ENCODE results near the gene SAMD8.
A peak's percentile ranks its signal among the peaks of the same experiment; 100 is the strongest.
"Not testable (repeated sequence)": the region's sequence is repeated elsewhere in the genome, so short reads cannot be mapped to it uniquely, and the experiment has no call there.

The SAMD8 gene

DNA sequence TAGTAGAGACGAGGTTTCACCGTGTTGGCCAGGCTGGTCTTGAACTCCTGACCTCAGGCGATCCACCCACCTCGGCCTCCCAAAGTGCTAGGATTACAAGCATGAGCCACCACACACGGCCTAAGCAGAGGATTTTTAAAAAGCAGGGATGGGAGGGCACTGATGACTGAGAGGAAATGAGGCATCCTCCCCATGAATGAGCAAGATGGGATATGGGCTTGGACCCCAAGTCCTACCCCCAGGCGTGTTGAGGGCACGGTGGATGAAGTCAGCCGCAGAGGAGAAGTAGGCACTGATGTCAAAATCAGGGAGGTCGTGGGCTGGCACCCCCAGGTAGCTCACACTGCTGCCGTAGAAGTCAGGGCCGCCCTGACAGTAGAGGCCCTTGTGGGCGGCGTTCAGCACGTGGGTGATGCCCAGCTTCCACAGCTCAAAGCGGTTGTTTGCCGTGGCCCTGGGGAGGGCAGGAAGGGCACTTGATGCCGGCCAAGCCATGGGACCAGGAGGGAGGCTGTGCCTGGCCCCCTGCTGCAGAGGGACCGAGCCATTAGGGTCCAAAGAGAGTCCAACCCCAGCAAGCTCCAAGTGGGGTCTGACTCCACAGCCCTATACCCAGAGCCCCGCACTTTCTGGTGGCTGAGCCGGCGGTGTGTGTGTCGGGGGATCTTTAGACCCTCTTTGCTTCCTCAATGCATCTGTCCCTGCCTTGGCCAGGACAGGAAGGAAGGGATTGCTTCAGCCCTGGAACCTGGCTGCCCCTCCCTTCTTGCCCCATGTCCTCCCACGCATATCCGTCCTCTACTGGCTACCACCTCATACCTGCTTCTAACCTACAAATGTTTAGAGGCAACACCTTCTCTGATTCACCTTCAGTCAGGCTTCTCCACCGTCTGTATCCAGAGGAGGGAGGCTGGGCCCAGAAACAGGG lies 3.4 kb upstream of the SAMD8 start:
- DNase-seq (ENCODE audit: low spot score): no peak

DNA sequence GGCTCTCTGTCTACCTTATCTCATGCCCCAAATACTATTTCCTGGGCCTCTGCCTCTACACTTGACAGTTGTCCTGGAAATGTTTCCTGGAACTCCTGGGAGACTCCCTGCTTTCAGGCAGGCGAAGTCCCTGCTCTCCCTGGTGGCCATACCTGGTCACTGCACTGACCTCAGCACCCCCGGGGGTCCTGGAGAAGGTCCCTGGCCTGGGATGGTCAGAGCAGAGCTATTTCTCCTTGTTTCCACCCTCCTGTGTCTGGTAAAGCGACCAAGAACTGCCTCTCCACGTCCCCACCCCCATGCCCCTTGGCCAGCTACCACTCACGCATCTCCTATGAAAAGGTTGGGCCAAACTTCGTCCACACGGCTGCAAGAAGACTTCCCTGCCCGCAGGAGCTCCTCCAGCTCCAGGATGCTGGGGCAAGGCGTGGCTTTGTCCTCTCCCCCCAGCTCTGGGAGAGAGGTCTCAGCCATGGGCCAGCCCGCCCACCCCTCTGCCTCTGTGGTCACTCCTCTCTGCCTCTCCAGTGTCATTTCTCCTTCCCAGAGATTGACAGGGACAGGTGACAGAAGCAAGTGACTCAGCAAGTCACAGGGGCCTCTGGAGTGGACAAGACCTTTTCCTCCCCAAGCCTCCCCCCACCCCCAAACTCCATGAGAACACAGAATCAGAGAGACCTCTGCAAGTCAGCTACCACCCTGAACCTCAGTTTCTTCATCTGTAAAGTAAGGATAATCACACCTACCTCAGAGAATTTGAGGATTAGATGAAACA lies 2.6 kb upstream of the SAMD8 start:
- no peak for DNase-seq (ENCODE audit: low spot score)

DNA sequence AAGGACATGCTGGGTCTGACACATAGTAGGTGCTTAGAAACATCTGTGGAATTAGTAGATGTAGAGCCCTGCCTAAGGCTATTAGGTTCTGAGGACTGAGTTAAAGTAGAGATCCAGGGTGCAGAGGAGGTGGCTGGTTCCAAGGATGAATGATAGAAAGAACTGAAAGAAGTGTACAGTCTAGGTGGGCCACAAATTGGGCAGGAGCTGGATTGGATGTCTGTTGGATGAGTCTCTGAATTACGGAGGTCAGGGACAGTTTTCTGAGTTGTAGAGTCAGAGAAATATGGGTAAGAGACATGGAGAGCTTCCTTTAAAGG lies 2.0 kb upstream of the SAMD8 start:
- no peak for DNase-seq (ENCODE audit: low spot score)

DNA sequence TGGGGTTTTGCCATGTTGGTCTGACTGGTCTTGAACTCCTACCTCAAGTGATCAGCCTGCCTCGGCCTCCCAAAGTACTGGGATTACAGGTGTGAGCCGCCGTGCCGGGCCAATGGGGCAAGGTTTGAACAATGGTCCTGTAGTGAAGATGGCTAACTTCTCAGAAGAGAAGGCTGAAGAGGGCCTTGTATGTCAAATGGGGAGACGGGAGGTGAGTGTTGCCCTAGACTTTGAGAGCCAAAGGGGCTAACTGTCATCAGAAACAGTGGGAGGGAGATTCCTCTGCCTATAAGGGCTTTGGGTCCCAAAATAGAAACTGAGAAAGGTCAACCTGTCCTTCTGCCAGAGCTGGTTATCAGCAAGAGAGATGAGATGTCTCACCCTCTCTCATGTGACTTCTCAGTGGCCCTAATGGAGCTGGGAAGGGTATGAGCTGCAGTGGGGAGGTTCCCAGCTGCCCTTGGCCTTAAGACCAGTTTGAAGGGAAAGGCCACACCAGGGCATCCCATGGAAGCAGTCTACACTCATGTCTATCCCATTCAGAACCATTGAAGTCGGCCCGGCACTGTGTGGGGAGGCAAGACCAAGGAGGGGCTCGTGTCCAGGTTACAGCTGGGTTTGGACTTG lies 1.3 kb upstream of the SAMD8 start:
- DNase-seq (ENCODE audit: low spot score): no peak

DNA sequence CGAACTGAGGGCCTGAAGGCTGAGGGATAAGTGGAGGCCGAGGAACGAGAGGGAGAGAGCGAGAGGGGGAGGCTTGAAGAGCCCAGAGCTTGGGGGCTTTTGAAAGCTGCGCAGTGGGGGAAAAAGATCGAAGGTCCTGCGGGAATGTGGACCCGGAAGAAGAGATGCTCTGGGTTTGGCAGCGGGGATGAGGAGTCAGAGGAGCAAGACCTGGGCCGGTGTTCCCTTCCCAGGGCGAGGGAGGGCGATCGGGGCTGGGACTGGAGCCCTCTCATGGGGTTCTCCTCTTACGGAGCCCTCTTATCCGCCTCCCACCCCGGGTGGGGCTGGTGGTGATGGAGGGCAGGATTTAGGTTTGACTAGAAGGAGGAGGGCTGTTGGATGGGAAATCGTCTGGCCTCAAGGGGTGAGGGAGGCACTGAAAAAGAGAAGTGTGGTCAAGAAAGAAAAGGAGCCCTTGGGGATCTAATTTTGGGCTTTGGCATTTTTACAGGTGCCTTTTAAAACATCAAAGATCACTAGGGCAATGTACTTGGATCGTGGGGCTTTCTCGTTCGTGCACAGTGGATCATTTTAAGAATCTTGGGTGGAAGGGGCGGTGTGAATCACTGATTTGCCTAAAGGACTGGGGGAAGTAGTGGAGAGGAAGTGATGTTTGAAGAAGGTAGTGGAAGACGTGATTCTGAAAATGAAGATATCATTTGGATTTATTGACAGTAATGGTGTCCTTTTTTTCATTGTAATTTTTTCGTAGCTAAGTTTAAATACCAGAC lies 637 bp downstream of the SAMD8 start:
- peak; percentile 72 for DNase-seq (ENCODE audit: low spot score)

DNA sequence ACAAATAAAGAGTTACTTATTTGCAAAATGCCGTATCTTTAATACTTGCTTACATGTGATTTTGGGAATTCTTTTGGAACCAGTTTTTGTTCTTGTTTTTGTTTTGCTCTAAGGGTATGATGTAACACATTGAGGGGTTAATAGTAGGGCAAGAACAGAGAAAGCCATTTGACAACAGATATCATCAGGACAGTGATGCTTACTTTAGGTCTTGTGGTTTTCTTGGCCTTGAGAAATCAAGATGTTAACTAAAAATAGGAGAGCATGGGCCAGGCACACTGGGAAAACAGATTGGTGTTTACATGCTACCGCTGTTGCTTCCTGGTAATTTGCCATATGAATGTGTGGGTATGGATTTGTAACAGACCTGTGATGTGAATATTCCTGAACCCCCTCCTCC lies 3.7 kb downstream of the SAMD8 start:
- no peak for DNase-seq (ENCODE audit: low spot score)

DNA sequence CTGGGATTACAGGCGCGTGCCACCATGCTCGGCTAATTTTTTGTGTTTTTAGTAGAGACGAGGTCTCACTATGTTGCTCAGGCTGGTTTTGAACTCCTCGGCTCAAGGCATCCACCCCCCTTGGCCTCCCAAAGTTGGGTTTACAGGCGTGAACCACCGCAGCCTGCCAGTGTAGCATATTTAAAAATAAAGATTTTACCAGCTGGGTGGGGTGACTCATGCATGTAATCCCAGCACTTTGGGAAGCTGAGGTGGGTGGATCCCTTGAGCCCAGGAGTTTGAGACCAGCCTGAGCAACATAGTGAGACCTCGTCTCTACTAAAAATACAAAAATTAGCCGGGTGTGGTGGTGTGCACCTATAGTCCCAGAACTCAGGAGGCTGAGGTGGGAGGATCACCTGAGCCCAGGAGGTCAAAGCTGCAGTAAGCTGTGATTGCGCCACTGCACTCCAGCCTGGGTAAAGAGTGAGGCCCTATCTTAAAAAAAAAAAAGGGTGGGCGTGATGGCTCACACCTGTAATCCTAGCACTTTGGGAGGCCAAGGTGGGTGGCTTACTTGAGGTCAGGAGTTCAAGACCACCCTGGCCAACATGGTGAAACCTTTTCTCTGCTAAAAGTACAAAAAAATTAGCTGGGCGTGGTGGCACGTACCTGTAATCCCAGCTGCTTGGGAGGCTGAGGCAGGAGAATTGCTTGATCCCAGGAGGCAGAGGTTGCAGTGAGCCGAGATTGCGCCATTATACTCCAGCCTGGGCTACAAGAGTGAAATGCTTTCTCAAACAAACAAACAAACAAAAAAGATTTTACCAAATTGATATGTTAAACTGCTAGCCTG lies 5.7 kb downstream of the SAMD8 start:
- DNase-seq (ENCODE audit: low spot score): not testable (repeated sequence)

DNA sequence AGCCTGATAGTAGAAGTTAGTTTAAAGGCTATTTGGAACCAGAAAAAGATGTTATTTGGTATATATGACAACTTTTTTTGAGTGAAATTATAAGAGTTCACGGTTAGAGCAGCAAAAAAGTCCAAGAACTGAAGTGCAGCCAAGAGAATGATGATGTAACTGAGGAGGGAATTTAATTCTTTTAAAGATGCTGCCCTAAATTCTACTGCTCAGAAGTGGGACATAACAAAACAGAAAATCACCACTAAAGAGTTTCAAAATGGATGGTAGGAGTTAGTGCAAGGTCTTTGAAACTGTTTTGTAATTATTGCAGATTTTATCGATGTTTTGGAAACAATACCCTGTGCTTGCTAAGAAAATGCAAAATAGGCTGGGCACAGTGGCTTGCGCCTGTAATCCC lies 6.5 kb downstream of the SAMD8 start:
- no peak for DNase-seq (ENCODE audit: low spot score)

DNA sequence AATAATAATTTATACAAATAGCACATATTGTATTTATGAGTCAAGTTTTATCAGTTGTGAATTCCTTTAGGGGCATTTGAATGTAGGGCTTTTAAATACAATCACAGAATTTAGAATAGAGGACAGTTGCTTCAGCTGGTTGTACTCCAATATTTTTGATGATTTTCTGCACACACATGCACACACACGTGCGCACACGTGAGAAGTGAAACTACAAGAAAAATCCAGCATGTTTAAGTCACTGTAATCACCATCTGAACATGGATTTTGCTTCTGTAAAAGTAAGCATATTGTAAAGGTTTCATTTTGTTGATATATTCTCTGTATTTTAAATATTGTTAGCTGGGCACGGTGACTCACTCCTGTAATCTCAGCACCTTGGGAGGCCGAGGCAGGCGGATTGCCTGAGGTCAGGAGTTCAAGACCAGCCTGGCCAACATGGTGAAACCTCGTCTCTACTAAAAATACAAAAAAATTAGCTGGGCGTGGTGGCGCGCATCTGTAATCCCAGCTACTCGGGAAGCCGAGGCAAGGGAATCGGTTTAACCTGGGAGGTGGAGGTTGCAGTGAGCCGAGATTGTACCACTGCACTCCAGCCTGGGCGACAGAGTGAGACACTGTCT lies 8.1 kb downstream of the SAMD8 start:
- not testable (repeated sequence) for DNase-seq (ENCODE audit: low spot score)

DNA sequence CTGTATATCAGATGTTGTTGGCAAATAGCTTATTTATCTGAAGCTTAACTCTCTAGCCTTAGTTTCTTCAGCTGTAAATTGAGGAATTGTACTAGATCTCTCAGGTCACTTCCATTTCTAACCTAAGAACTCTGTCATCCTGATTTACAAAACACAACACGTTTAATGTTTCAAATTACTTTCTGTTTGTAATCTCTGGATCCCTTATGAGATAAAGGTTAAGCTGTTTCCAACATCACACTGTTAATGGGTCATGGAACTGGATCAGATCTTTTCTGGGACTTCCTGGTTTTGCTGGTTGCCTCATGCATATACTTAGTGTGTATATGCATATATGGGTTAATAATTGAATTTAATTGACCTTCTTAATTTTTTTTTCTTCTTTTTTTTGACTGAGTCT lies 9.9 kb downstream of the SAMD8 start:
- DNase-seq (ENCODE audit: low spot score): no peak

DNA sequence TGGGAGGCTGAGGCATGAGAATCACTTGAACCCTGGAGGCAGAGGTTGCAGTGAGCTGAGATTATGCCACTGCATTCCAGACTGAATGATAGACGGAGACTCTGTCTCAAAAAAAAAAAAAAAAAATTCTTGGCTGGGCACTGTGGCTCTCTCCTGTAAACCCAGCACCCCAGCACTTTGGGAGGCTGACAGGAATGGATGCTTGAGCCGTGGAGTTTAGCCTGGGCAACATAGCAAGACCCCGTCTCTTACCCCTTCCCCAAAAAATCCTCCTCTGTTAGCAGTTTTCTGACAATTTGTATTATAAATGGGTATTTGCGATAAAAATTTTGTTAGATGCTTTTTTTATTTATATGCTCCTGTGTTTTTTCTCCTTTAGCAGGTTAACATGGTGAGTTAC lies 11.0 kb downstream of the SAMD8 start:
- DNase-seq (ENCODE audit: low spot score): no peak

DNA sequence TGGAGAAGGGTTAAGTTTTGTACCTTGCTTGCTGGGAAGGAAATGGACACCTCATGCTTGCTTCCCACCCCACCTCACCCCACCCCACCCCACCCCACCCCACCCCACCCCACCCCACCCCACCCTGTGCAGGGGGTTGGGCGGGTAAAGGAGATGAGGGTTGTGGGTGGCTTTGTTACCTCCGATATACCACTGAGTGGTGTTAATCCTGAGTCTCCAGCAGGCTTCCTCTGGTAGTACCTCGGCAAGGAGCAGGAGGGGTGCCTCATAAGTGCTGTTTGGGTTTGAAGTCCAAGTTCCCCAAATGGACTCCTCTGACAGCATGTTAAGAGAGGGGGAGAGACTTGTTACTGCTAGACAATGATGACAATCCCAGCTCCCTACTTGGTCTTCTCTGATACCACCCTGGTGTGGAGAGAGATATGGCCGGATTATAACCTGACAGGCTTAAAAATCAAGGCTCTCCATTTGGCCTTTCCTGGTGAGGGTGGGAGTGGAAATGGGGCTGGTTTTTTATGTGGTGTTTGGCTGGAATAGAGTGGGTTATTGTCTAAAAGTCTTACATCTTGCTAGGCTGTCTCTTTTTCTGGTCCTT lies 11.7 kb downstream of the SAMD8 start:
- no peak for DNase-seq (ENCODE audit: low spot score)

DNA sequence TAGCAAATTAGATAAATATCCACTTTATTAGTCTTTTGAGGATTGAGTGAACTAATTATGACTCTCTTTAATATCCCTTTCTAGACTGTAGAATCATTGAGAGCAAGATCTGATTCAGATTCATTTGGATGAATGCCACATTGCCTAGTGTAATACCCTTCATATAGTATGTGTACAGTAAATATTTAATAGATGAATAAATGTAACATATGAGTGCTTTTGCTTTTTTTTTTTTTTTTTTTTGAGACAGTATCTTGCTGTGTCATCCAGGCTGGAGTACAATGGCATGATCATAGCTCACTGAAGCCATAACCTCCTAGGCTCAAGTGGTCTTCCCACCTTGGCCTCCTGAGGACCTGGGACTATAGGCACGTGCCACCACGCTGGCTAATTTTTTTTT lies 14.8 kb downstream of the SAMD8 start:
- DNase-seq (ENCODE audit: low spot score): no peak

DNA sequence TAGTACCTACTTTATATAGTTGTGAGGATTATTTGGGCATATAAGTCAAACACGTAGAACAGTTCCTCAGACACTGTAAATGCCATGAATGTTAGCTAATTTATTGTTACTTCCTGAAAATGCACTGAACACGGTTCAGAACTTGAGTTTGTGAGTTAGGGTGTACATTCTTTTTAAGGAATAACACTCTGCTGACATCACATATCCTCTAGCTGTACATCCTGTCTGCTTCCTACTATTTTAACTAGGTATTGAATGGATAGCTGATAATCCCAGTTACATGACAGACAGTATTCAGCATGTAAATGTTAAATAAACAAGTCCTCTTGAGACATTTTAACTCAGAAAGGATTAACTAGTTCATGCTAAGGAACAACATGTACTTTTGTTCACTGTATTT lies 16.0 kb downstream of the SAMD8 start:
- DNase-seq (ENCODE audit: low spot score): no peak

DNA sequence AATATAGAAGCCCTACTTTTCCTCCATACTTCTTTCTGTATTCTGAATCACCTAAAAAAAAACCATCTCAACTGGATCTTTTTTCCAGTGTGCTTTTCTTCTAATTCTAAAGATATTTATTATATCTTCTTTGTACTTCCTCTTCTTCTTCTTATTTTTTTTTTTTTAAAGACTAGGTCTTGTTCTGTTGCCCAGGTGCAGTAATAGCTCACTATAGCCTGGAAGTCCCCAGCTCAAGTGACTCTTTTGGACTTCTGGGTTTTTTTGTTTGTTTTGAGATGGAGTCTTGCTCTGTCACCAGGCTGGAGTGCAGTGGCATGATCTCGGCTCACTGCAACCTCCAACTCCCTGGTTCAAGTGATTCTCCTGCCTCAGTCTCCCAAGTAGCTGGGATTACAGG lies 17.5 kb downstream of the SAMD8 start:
- DNase-seq (ENCODE audit: low spot score): peak; percentile 34

DNA sequence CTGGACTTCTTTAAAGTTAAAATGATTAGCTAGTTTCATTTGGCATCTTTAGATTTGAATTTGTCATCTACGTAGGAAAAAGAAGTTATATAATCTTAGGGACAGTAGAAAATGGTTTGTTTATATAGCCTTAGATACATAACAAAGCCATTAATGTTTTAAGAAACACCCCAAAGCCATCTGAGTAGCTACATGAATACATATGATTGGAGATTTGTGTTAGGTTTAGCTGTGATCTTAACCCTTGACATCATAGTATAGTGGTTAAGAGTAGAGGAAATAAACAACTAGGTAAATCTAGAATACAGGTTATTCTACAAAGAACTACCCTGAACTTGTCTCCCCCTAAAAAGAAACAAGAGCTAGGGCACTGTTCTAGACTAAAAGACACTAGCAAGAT lies 18.1 kb downstream of the SAMD8 start:
- DNase-seq (ENCODE audit: low spot score): no peak

DNA sequence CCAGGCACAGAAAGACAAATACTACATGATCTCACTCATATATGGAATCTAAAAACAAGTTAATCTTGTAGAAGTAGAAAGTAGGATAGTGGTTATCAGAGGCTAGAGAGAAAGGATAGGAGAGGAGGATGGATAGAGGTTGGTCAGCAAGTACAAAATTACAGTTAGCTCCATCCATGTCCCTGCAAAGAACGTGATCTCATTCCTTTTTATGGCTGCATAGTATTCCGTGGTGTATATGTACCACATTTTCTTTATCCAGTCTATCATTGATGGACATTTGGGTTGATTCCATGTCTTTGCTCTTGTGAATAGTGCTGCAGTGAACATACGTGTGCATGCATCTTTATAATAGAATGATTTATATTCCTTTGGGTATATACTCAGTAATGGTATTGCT lies 22.2 kb downstream of the SAMD8 start:
- DNase-seq (ENCODE audit: low spot score): not testable (repeated sequence)

DNA sequence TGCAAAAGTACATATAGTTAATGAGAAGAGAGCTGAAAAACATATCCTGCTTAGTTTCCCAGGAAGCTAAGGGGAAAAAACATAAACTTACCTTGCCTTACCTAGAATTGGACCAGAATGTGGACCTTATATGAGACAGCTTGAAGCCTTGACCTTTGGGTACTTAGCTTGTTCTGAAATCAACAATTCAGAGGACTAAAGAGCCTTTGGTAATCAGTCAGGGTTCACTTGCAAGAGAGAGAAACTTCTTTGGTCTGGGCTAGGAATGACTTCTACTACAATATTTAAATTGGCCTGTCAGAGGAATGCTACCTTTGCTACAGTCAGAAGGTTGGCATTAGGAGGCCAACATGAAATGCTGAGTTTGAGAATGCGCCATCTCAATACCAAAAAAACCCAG lies 24.9 kb downstream of the SAMD8 start:
- no peak for DNase-seq (ENCODE audit: low spot score)

DNA sequence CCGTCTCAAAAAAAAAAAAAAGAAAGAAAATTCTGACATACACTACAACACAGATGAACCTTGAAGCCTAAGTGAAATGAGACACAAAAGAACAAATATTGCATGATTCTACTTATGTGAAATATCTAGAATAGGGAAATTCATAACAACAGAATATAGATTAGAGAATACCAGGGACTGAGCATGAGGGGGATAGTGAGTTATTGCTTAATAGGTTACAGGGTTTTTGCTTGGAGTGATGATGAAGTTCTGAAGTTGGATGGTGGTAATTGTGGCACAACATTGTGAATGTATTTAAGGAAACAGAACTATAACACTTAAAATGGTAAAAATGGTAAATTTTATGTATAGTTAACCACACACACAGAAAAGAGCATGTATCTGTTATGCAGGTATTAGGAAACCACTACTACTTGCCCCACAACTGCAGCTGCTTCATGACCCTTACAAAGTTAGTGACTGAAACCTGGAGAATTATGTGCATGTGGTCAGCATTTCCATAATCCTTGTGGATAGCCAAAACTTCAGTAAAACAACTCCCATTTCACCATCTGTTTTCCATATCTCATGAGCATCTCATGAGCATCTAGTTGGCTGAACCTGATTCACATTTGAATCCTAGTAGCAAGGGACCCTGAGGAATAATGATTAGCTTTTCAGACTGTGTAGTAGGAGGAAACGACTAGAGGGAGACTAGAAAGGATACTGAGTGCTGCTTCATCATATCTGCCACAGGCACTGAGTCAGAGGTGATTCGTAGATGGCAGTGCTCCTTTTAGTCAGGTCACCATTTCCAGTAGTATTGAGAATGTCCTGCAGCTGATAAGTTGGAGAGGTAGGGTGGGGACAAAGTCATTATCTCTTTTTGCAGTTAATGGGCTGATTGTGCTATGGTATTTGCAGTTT lies 26.3 kb downstream of the SAMD8 start:
- DNase-seq (ENCODE audit: low spot score): no peak

All from NAMALWA (cell line).